H1 (cell line): ENCODE data around the gene ACAD10.

Experiments used
- CHD2 ChIP-seq: IDR thresholded peaks from 2 replicates; pipeline ENCODE4 v1.6.1; 2012; ENCODE audit warnings: low read length, improper control_type of control experiment
- CTCF ChIP-seq, 3 experiments: IDR thresholded peaks; 1 replicate in 2 of 3; 2 replicates in 1 of 3; pipeline versions ENCODE4 v1.5.1 to v1.6.1; 2011; ENCODE audit warnings: low read length in 3 of 3, mild to moderate bottlenecking in 3 of 3, inconsistent platforms in 2 of 3, low read depth in 1 of 3, moderate library complexity in 1 of 3; ENCODE audit not compliant: insufficient read depth in 1 of 3; ENCODE audit errors: control extremely low read depth in 1 of 3
- EP300 ChIP-seq, 2 experiments: IDR thresholded peaks; 1 replicate in 1 of 2; 2 replicates in 1 of 2; pipeline ENCODE4 v1.6.1; 2011 to 2012; ENCODE audit warnings: low read depth in 2 of 2, low read length in 2 of 2, mild to moderate bottlenecking in 2 of 2, borderline replicate concordance in 1 of 2, inconsistent platforms in 1 of 2, moderate library complexity in 1 of 2
- EZH2 ChIP-seq: fragments of 200-600 bp; sonication (generic); IDR thresholded peaks from 2 replicates; pipeline ENCODE4 v1.7.1; 2012; ENCODE audit warnings: low read depth, mild to moderate bottlenecking, moderate library complexity, low read length, inconsistent platforms; ENCODE audit not compliant: severe bottlenecking
- KDM4A ChIP-seq: IDR thresholded peaks from one replicate; pipeline ENCODE4 v1.7.1; 2012; ENCODE audit warnings: low read depth, mild to moderate bottlenecking, moderate library complexity, low read length, inconsistent platforms; ENCODE audit not compliant: severe bottlenecking
- POLR2A ChIP-seq, 2 experiments: IDR thresholded peaks; 1 replicate in 1 of 2; 2 replicates in 1 of 2; pipeline ENCODE4 v1.6.1; 2011; ENCODE audit warnings: low read depth in 2 of 2, low read length in 2 of 2, mild to moderate bottlenecking in 2 of 2; ENCODE audit errors: control extremely low read depth in 1 of 2
- RXRA ChIP-seq: IDR thresholded peaks from 2 replicates; pipeline ENCODE4 v1.6.1; 2011; ENCODE audit warnings: low read depth, mild to moderate bottlenecking, low read length, moderate library complexity; ENCODE audit not compliant: insufficient read depth
- SIN3A ChIP-seq, 2 experiments: IDR thresholded peaks in 1 of 2; conservative IDR thresholded peaks in 1 of 2; 2 replicates each; pipeline ENCODE4 v1.6.1; 2011 to 2012; ENCODE audit warnings: low read length in 2 of 2, improper control_type of control experiment in 1 of 2, low read depth in 1 of 2, mild to moderate bottlenecking in 1 of 2
- TF ChIP-seq, protein P1 (sequence below): IDR thresholded peaks from 2 replicates; pipeline ENCODE4 v1.6.1; 2011; ENCODE audit warnings: low read length, improper control_type of control experiment

DNA sequence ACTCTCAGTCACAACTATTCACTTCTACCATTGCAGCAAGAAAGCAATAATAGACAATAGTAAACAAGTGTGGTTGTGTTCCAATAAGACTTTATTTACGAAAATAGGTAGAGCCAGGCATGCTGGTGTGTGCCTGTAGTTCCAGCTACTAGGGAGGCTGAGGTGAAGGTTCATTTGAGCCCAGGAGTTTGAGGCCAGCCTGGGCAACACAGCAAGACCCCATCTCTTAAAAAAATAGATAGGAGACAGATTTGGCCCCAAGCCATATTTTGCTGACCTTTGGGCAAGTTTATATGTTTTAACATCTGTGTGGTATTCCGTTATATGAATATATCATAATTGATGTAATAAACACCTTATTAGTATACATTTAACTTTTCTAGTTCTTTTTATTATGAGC lies 14.1 kb downstream of the ACAD10 start:
- no peak for TF ChIP-seq EP300 (IDR thresholded peaks at IDR 0.05; ENCODE audit: borderline replicate concordance in 1 of 2, low read depth in 2 of 2, low read length in 2 of 2)
- TF ChIP-seq POLR2A (IDR thresholded peaks at IDR 0.05; ENCODE audit: control extremely low read depth in 1 of 2, low read depth in 2 of 2, low read length in 2 of 2), result no peak
- TF ChIP-seq, protein P1, sequence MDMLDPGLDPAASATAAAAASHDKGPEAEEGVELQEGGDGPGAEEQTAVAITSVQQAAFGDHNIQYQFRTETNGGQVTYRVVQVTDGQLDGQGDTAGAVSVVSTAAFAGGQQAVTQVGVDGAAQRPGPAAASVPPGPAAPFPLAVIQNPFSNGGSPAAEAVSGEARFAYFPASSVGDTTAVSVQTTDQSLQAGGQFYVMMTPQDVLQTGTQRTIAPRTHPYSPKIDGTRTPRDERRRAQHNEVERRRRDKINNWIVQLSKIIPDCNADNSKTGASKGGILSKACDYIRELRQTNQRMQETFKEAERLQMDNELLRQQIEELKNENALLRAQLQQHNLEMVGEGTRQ, result no peak
- no peak for TF ChIP-seq EZH2
- no peak for TF ChIP-seq SIN3A (conservative IDR thresholded peaks at IDR 0.05 in 1 of 2, IDR thresholded peaks at IDR 0.05 in 1 of 2; ENCODE audit: low read depth in 1 of 2, low read length in 2 of 2)
- TF ChIP-seq CHD2, result no peak
- no peak for TF ChIP-seq KDM4A
- no peak for TF ChIP-seq CTCF (IDR thresholded peaks at IDR 0.05; ENCODE audit: control extremely low read depth in 1 of 3, insufficient read depth in 1 of 3, low read depth in 1 of 3, low read length in 3 of 3)
- no peak for TF ChIP-seq RXRA
